Cardiac septum (tissue), 1 donor: ENCODE results near the gene MNX1. TPM values are rescaled to one million over a fixed set of nuclear protein-coding genes. Genes with fewer than 3 reads are reported as not detected.

Source experiments
- DNase-seq: peaks from one replicate; pipeline ENCODE4 v3.0.0-alpha.2; 2020; ENCODE audit warnings: low spot score
- intact Hi-C: fragments of 100-400 bp; cut with DNase I; formaldehyde crosslinking; loops from one replicate; pipeline ENCODE4 v1.14.0; 2022
- total RNA-seq: library from RNA; stranded (reverse); fragmentation: NEBNext Ultra II Directional; extraction: Animal tissue kit (Norgen Biotek cat#: 25700); gene quantifications from one replicate; pipeline ENCODE4 v1.2.1, GENCODE V29; 2021
- donor health status: DM: no; HTN: no; CAD: no.

Gene MNX1
- total RNA-seq, 1 donor from 2014 or later: not detected

DNA sequence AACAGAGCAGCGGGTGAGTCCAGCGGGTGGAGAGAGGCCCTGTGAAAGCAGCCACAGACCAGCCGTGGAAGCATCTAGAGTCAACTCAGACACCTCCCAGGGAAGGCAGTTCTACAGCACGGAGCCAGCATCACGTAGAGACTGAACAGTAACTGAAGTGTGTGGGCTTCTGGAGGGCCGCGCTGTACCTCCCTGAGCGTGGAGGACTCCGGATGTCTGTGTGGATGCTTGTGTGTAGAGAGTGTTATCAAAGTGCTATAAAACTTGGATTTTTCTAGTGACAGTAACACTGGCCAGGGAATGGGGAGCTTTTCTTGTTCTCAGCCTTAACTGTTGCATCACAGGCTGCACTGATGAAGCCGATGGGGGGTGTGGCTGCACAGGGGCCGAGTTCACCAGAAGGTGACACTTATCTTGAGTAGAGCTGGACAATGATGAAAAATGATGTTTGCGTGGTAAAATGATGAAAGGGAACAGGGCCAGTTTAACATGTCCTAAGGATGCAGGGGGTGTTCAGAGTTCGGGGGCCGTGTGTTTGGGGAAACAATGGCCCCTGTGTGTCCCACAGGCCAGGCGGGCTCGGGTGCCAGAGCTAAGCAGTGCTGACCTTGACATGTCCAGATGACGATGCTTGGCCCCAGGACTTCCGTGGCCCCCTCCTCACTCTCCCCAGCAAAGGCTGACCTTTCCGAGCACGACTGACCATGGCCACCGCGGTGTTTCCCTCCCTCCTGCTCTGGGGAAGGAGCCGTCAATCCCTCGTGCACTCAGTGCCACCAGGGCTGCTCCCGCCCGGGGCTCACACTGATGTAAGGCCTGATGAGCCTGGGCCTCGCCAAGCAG, 21.9 kb downstream of the MNX1 start:
- no peak for DNase-seq
- intact Hi-C loops: no loop called here

DNA sequence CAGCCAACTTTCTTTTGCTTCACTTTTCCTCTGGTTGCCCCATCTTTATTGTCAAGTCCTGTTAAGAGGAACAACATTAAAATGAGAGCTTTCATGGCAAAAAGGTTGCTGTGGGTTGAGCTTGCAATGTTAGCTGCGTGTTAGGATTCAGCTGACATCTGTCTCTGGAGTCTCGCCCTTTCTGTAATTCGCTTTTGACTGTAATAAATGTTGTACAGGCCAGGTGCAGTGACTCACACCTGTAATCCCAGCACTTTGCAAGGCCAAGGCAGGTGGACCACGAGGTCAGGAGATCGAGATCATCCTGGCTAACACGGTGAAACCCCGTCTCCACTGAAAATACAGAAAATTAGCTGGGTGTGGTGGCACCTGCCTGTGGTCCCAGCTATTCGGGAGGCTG, 24.1 kb downstream of the MNX1 start:
- no peak for DNase-seq
- intact Hi-C loops: no loop called here

DNA sequence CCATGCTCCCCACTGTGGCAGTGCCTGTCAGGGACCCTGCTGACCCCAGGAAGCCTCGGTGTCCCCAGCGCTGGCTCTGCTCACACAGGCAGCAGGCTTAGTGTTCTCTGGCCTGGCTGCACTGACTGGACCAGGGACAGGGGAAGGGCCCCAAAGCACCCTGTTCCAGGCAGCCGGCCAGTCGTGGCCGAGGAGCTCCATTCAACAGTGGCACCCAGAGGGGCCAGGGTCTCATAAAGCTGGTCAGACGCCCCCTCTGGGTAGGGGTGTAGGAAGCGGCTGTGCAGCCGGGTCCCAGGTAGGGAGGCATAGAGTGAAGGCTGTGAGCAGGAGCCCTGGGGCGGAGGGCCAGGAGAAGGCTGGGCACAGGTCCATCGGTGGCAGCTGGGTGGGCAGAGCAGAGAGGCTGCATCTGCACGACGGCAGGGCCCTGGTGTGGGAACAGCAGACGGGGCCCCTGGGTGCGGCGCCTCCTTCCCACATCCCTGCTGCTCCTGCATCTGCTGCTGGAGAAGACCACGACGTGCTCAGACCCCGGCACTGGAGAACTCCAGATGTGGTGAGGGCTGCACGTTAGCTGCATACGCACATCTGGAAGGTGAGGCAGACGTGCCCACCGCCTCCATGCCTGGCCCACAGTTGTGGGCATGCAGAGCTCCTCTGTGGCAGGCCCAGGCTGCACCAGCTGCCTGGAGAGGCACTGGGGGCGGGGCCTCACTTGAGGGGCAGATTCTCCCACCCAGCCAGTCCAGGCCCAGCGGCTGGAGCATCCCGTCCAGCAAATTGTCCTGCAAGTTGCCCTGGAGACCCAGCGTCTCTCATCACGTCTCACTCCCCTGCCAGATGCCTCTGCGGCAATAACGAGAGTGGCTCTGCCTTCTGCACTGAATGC, 25.1 kb downstream of the MNX1 start:
- intact Hi-C loops: no loop called here

DNA sequence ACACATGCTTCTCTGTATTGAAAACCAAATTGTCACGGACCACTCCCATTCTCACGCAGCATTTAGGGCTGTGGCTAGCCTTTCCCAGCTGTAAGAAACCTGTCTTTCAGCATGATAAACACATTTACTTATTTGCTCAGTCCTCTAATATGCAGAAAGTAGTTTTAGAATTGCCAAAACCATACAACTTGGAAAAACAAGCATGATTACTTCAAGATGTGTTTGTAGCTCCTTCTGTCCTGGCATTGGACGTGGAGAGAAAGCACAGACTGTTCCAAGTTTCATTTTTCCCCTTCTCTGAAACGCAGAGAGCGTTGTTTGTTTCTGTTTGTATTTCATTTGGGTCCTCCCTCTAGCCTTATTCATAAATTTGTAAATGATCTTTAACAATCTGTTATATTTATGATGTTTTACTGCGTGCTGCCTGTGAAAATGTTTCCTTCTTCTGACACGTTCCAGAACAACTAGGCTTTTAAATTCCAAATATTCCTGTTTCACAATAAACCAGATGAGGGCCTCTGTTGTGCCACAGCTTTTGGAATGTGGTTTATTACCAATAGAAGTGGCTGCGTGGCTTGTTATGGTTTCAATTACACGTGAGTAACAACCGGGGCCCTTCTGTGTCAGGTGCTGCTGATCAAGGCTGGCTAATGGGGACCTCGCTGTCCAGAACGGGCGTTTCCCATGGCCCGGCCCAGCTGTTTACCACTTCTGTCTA, 26.1 kb downstream of the MNX1 start:
- intact Hi-C loops: no loop called here
- no peak for DNase-seq

More for the DNA sequence above, 25.1 kb downstream of the MNX1 start:
- no peak for DNase-seq

DNA sequence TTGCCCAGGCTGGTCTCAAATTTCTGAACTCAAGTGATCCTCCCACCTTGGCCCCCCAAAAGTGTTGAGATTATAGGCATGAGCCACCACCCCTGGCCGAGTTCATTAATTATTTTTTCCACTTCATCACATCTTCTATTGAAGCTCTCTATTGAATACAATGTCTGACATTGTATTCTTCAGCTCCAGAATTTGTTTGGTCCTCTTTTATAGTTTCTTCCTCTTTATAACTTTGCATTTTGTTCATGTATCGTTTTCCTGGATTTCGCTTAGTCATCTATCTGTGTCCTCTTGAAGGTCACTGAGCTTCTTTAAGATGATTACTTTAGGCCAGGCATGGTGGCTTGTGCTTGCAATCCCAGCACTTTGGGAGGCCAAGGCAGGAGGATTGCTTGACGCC, 30.8 kb downstream of the MNX1 start:
- DNase-seq: no peak

DNA sequence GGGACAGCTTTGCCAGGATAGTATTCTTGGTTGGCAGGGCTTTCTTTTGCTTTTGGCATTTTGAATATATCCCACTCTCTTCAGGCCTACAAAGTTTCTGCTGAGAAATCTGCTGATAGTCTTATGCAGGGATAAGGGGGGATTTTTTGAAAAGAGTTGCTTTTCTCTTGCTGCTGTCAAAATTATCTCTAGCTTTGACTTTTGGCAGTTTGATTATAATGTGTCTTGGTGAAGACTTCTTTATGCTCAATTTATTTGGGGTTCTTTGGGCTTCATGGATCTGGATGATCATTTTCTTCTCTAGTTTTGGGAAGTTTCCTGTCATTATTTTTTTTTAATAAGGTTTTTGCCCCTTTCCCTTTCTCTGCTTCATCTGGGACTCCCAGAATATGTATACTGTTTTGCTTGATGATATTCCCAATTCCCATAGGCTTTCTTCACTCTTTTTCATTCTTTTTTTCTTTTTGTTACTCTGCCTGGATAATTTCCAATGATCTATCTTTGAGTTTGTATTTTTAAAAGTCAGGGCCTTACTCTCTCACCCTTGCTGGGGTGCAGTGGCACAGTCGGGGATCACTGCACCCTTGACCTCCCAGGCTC, 31.4 kb downstream of the MNX1 start:
- DNase-seq: no peak
- intact Hi-C loops: no loop called here

More for the DNA sequence above, 30.8 kb downstream of the MNX1 start:
- intact Hi-C loops: no loop called here

DNA sequence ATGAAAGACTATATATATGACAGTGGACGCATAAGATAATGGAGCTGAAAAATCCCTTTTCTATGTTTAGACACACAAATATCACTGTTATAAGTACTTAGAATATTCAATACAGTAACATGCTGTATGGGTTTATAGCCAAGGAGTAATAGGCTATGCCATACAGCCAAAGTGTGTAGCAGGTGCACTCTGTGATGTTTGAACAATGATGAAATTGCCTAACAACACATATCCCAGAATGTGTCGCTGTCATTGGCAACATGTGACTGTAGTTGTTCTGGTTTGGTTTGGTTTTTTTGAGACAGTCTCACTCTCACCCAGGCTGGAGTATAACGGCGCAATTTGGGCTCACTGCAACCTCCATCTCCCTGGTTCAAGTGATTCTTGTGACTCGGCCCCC, 34.8 kb downstream of the MNX1 start:
- intact Hi-C loops: no loop called here
- DNase-seq: no peak

DNA sequence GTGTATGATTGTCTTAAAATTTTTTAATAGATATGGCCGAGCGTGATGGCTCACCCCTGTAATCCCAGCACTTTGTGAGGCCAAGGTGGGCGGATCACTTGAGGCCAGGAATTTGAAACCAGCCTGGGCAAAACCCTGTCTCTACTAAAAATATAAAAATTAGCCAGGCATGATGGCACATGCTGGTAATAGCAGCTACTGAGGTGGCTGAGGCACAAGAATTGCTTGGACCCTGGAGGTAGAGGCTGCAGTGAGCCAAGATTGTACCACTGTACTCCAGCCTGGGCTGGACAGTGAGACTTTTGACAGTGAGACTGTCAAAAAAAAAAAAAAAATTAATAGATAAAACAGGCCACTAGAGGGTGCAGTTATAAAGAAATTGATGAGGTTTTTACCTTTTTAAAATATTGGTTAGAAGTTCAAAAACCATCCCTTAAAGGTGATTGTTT, 40.5 kb downstream of the MNX1 start:
- intact Hi-C loops: loop anchor here (10.0 kb wide), 1 partner anchor 305 kb away; no protein-coding TSS in a partner anchor
- DNase-seq: no peak

DNA sequence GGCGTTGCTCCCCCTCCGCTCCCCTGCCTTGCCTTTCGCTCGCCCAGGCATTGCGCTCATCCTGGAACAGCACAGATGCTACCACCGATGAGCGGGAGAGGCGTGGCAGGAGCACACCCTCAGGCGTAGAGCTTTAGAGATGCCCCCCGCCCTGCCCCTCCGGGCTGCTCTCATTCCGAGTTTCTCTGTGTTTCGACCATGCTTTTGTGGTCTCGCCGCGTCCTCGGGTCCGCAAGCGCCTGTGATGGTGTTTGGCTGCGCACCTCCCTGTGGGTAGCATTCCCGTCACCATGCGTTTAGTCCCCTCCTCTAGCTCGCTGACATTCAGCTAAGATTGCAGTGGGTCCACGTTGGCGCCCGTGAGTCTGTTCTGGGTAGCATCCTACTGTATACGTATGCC, 42.3 kb downstream of the MNX1 start:
- intact Hi-C loops: loop anchor here (10.0 kb wide), 1 partner anchor 307 kb away; no protein-coding TSS in a partner anchor
- no peak for DNase-seq

DNA sequence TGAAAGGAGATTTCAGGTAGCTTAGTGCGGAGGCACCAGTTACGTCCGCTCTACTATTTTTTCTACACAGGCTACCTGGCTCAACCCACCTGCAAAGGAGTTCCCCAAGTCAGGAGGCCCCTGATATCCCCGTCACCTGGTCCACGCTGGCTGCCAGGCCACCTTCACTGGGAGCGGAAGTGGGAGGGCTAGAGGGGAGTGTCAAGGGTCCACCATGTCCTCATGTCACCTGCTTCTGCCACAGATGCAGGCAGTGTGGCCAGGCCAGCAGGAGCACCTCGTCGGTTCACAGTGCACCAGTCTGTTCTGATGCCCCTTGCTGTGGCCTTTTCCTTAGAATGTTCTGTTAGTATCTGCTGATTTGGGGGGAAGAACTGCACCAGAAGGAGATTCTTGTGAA, 44.1 kb downstream of the MNX1 start:
- intact Hi-C loops: loop anchor here (10.0 kb wide), 1 partner anchor 308 kb away; no protein-coding TSS in a partner anchor
- no peak for DNase-seq

DNA sequence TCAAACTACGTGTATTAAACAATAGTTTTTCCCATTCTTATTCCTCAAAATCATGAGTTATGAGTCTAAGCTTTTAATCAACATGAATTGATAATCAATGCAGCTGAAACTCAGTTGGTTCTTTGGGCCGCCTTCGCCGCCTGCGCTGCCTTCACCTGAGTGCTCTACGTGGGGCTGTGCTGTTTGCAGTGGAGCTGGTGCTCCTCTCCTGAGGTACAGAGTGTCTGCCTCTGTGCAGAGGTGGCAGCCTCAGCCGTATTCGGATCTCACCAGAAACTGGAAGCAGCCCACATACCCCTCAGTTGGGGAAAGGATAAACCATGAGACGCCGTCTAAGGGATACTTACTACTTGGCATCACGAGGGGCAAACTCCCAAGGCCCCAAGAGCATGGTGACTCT, 45.5 kb downstream of the MNX1 start:
- intact Hi-C loops: loop anchor here (10.0 kb wide), 1 partner anchor 310 kb away; no protein-coding TSS in a partner anchor
- DNase-seq: no peak

DNA sequence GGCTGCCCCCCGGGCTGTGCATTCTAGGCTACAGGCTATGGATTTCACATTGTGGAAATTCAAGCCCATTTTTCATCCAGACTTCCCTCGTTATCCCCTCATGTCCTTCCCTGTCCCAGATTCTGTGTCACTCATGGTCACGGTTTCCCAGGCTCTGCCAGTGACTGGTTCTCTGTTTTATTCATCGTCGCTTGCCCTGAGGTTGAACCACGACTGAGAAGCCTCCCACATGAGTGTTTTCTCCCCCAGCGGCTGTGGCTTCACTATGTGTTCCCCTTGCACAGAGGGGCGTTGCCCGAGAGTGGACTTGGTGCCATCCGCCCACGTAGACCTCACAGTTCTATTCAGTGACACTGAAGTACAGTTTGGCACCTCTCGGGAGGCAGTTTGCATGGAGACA, 47.0 kb downstream of the MNX1 start:
- intact Hi-C loops: loop anchor here (10.0 kb wide), 1 partner anchor 311 kb away; no protein-coding TSS in a partner anchor
- DNase-seq: no peak

DNA sequence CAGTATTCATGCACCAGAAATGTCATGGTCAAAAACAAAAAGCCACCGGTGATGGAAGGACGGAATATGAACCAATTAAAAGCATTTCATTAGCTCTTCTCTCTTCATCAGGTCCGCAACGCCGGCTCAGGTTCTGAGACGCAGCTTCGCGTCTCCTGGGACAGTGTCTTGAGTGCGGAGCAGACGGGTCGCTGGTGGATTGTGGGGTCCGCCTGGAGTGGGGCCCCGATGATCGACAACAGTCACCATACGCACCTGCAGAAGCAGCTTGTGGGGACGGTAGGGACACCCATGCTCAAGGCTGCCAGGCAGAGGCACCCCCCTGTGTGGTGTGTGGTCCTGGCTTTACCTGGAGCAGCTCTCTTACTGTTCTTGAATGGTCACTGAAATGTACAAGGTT, 47.6 kb downstream of the MNX1 start:
- intact Hi-C loops: loop anchor here (10.0 kb wide), 1 partner anchor 312 kb away; no protein-coding TSS in a partner anchor

DNA sequence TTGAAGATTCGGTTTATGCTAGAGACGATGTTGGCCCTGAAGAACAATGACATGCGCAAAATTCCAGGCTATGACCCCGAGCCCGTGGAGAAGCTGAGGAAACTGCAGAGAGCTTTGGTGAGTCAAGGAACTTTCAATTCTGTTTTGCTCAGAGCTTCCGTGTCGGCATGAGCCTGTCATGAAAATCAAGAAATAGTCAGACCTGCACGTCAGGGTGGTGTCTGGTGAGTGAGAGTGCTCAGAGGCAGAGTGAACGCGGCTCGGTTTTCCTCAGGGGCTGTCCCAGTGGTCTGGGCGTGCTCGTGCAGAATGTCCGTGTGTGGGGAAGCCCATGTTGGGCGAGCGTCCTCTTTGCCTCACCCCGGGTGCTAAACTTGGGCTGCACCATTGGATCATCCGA, 48.3 kb downstream of the MNX1 start:
- intact Hi-C loops: loop anchor here (10.0 kb wide), 1 partner anchor 313 kb away; no protein-coding TSS in a partner anchor
- no peak for DNase-seq

More for the DNA sequence above, 47.6 kb downstream of the MNX1 start:
- DNase-seq: no peak

DNA sequence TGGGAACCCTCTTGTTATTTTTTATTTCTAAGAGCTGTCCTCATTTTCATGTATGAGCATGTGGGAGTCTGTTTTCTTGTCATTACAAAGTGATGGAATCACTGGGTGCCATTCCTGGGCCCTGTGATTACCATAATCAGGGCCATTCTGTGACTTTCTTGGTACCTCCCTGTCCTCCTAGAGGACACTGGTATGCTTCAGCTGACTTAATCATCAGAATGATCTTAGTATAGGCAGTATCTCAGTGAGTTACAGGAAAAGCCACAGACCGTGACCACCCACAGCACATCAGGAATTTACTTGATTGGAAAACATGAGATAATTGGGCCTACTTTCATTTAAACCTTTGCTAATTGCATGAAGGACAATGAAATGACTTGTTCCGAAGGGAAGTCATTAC, 53.7 kb downstream of the MNX1 start:
- no peak for DNase-seq
- intact Hi-C loops: no loop called here

DNA sequence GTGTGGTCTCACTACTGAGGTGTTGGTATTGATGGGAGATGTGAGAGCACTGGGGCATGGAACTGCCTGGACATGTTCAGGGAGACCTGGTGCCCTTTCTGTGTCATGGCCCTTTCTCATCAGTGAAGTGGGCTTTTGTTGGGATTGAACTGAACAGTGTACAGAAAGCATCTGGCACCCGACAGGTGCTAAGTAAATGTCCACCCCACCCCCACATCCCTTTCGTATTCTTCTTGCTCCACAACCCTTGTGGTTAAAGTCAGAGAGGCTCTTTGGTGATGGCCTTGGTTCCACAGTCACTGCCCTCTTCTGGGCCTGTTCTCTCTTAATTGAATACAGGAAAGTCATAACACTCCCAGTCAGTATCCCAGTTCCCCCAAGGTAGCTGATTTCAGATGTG, 55.5 kb downstream of the MNX1 start:
- DNase-seq: no peak
- intact Hi-C loops: loop anchor here (5.0 kb wide), 1 partner anchor 182 kb away; the partner anchor contains the start of gene UBE3C
